Body of pancreas (tissue), 4 donors: ENCODE measurements around the gene NUDT2.

Source experiments
- CTCF ChIP-seq, 7 experiments: fragments of 450-650 bp in 4 of 7; fragments of 200-600 bp in 3 of 7; sonication (generic) in 3 of 7; IDR thresholded peaks; one replicate each; pipeline ENCODE4 v1.5.1; 2016 to 2019; ENCODE audit warnings: antibody characterized with exemption in 7 of 7
- POLR2A ChIP-seq, 3 donors: fragments of 450-650 bp; IDR thresholded peaks; one replicate each; pipeline ENCODE4 v1.6.1; 2016; ENCODE audit warnings: antibody characterized with exemption in 3 of 3, mild to moderate bottlenecking in 2 of 3

- TF ChIP-seq CTCF (IDR thresholded peaks at IDR 0.05) (no peak), POLR2A (IDR thresholded peaks at IDR 0.05) (no peak)
Observed at GRCh38 chr9:34362614-34363214, 33.3 kb downstream of the NUDT2 start.
